ENCODE results near the gene KRTAP10-4.

The KRTAP10-4 gene

DNA sequence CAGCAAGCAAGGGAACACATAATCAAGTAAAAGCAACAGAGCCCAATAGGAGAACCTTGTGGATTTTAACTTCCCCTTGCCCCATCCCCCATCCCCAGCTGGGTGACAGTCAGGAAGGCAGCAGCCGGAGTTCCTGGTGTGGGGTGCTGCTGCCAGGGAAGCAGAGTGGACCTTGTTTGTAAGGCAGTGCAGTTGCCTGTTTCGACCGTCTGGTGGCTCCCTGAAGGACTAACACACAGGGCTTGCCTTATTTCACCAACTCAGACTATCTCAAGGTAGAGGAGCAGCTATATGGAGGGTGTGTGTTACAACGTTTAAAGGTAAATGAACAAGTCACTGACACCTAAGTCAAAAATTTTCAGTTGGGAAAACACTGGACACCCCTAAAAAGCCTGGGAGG, 45.0 kb downstream of the KRTAP10-4 start:
- Histone ChIP-seq H3K36me3 (ENCODE audit: insufficient read depth, low read length) (no peaks in the 10 kb centered on the region), H4K20me1 (ENCODE audit: insufficient read depth, low read length) (no peaks in the 10 kb centered on the region), H3K79me2 (ENCODE audit: insufficient read depth, low read length) (no peaks in the 10 kb centered on the region), H3K4me2 (ENCODE audit: insufficient read depth, low read length) (no peak overlapping the region), H3K4me1 (ENCODE audit: insufficient read depth, low read length) (no peaks in the 10 kb centered on the region), H3K9me3 (ENCODE audit: insufficient read depth, low read length, severe bottlenecking) (peaks cover 17% of the 10 kb centered on the region), H3K9ac (ENCODE audit: low read depth, low read length) (no peak overlapping the region), H2AFZ (ENCODE audit: low read depth, low read length) (no peak overlapping the region), H3K4me3 (ENCODE audit: low read depth in 1 of 2, low read length in 2 of 2) (no peak overlapping the region), H3K27me3 (ENCODE audit: insufficient read depth, low read length, poor library complexity) (no peaks in the 10 kb centered on the region), H3K27ac (ENCODE audit: low read length) (no peak overlapping the region)
- TF ChIP-seq, protein P1, sequence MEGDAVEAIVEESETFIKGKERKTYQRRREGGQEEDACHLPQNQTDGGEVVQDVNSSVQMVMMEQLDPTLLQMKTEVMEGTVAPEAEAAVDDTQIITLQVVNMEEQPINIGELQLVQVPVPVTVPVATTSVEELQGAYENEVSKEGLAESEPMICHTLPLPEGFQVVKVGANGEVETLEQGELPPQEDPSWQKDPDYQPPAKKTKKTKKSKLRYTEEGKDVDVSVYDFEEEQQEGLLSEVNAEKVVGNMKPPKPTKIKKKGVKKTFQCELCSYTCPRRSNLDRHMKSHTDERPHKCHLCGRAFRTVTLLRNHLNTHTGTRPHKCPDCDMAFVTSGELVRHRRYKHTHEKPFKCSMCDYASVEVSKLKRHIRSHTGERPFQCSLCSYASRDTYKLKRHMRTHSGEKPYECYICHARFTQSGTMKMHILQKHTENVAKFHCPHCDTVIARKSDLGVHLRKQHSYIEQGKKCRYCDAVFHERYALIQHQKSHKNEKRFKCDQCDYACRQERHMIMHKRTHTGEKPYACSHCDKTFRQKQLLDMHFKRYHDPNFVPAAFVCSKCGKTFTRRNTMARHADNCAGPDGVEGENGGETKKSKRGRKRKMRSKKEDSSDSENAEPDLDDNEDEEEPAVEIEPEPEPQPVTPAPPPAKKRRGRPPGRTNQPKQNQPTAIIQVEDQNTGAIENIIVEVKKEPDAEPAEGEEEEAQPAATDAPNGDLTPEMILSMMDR (IDR thresholded peaks at IDR 0.05; ENCODE audit: borderline replicate concordance, extremely low read depth, low read length, poor library complexity, severe bottlenecking): no peak
- TF ChIP-seq EZH2 (IDR thresholded peaks at IDR 0.05; ENCODE audit: borderline replicate concordance, low read depth, low read length, severe bottlenecking): no peak
- ATAC-seq (ENCODE audit: insufficient read depth, low read depth) (no peak), DNase-seq (no peak)

DNA sequence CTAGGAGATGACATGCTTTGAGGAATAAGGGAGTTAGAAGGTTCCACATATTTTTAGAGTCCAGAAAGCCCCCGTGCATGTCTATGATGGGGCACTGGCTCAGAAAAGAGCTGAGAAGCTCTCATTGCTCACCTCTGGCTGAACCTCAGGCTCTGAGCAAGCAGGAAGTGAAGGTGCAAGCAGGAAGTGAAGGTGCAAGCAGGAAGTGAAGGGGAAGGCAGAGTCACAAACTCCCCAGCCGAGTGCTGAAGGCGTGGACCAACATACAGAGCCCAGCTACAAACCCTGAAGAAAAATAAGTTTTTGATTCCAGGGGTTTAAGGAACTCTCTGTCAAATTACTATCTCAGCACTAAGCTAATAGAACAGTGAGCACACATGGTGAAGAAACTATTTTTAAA, 45.4 kb downstream of the KRTAP10-4 start:
- H3K36me3 ChIP-seq (ENCODE audit: insufficient read depth, low read length): no peaks in the 10 kb centered on the region
- H3K4me3 ChIP-seq (ENCODE audit: low read depth in 1 of 2, low read length in 2 of 2): no peak overlapping the region
- no peak for TF ChIP-seq EZH2 (IDR thresholded peaks at IDR 0.05; ENCODE audit: borderline replicate concordance, low read depth, low read length, severe bottlenecking)
- TF ChIP-seq, protein P1 (IDR thresholded peaks at IDR 0.05; ENCODE audit: borderline replicate concordance, extremely low read depth, low read length, poor library complexity, severe bottlenecking): no peak
- no peaks in the 10 kb centered on the region for H3K79me2 ChIP-seq (ENCODE audit: insufficient read depth, low read length)
- H3K9ac ChIP-seq (ENCODE audit: low read depth, low read length): no peak overlapping the region
- DNase-seq (no peak), ATAC-seq (ENCODE audit: insufficient read depth, low read depth) (0 out of 3 replicates have a peak, but pooled peaks have one; percentile 39)
- H3K9me3 ChIP-seq (ENCODE audit: insufficient read depth, low read length, severe bottlenecking): peaks cover 17% of the 10 kb centered on the region
- no peak overlapping the region for H3K27ac ChIP-seq (ENCODE audit: low read length)
- no peak overlapping the region for H2AFZ ChIP-seq (ENCODE audit: low read depth, low read length)
- no peaks in the 10 kb centered on the region for H3K27me3 ChIP-seq (ENCODE audit: insufficient read depth, low read length, poor library complexity)
- H3K4me2 ChIP-seq (ENCODE audit: insufficient read depth, low read length): no peak overlapping the region
- no peaks in the 10 kb centered on the region for H4K20me1 ChIP-seq (ENCODE audit: insufficient read depth, low read length)
- no peaks in the 10 kb centered on the region for H3K4me1 ChIP-seq (ENCODE audit: insufficient read depth, low read length)

DNA sequence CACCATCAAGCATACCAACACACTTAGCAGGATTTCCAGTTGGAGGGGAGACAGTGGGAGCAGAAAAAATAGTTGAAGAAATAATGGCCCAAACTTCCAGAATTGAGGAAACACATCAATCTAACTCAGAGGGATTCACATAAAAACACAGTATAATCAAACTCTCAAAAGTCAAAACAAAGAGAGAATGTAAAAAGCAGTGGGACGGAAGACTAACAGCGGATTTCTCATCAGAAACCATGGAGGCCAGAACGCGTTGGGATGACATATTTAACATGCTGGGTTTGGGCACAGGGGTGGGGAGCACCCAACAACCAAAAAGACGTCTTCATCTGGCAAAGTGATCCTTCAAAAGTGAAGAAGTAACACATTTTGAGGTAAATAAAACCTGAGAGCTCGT, 46.4 kb downstream of the KRTAP10-4 start:
- Histone ChIP-seq H3K4me1 (ENCODE audit: insufficient read depth, low read length) (no peaks in the 10 kb centered on the region), H3K9ac (ENCODE audit: low read depth, low read length) (no peak overlapping the region), H3K27me3 (ENCODE audit: insufficient read depth, low read length, poor library complexity) (no peaks in the 10 kb centered on the region), H3K27ac (ENCODE audit: low read length) (no peak overlapping the region), H3K4me3 (ENCODE audit: low read depth in 1 of 2, low read length in 2 of 2) (no peak overlapping the region), H3K36me3 (ENCODE audit: insufficient read depth, low read length) (no peaks in the 10 kb centered on the region), H3K4me2 (ENCODE audit: insufficient read depth, low read length) (no peak overlapping the region), H3K79me2 (ENCODE audit: insufficient read depth, low read length) (no peaks in the 10 kb centered on the region), H2AFZ (ENCODE audit: low read depth, low read length) (no peak overlapping the region), H3K9me3 (ENCODE audit: insufficient read depth, low read length, severe bottlenecking) (peaks cover 16% of the 10 kb centered on the region), H4K20me1 (ENCODE audit: insufficient read depth, low read length) (no peaks in the 10 kb centered on the region)
- no peak for TF ChIP-seq EZH2 (IDR thresholded peaks at IDR 0.05; ENCODE audit: borderline replicate concordance, low read depth, low read length, severe bottlenecking)
- TF ChIP-seq, protein P1 (IDR thresholded peaks at IDR 0.05; ENCODE audit: borderline replicate concordance, extremely low read depth, low read length, poor library complexity, severe bottlenecking): no peak
- DNase-seq (no peak), ATAC-seq (ENCODE audit: insufficient read depth, low read depth) (no peak)

DNA sequence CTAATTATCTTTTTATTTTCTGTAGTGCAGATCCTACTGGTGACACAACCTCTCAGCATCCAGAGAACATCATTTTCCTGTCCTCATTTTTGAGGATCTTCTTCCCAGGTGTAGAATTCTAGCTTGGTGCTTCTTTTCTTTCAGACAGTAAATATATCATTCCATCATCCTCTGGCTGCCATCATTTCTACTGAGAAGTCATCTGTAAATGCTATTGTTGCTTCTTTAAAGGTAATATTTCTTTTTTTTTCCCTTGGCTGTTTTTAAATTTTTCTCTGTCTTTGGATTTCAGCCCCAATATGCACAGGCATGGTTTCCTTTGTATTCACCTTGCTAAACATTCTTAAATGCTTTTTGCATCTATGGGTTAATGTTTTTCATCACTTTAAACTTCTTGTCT, 50.0 kb downstream of the KRTAP10-4 start:
- no peak overlapping the region for H3K27ac ChIP-seq (ENCODE audit: low read length)
- no peak overlapping the region for H3K9ac ChIP-seq (ENCODE audit: low read depth, low read length)
- no peak for DNase-seq
- no peaks in the 10 kb centered on the region for H4K20me1 ChIP-seq (ENCODE audit: insufficient read depth, low read length)
- no peaks in the 10 kb centered on the region for H3K36me3 ChIP-seq (ENCODE audit: insufficient read depth, low read length)
- H3K9me3 ChIP-seq (ENCODE audit: insufficient read depth, low read length, severe bottlenecking): peaks cover 14% of the 10 kb centered on the region
- TF ChIP-seq, protein P1 (IDR thresholded peaks at IDR 0.05; ENCODE audit: borderline replicate concordance, extremely low read depth, low read length, poor library complexity, severe bottlenecking): no peak
- TF ChIP-seq EZH2 (IDR thresholded peaks at IDR 0.05; ENCODE audit: borderline replicate concordance, low read depth, low read length, severe bottlenecking): no peak
- H3K4me3 ChIP-seq (ENCODE audit: low read depth in 1 of 2, low read length in 2 of 2): no peak overlapping the region
- H3K4me2 ChIP-seq (ENCODE audit: insufficient read depth, low read length): no peak overlapping the region
- ATAC-seq (ENCODE audit: insufficient read depth, low read depth): no peak
- no peaks in the 10 kb centered on the region for H3K4me1 ChIP-seq (ENCODE audit: insufficient read depth, low read length)
- H2AFZ ChIP-seq (ENCODE audit: low read depth, low read length): no peak overlapping the region
- no peaks in the 10 kb centered on the region for H3K27me3 ChIP-seq (ENCODE audit: insufficient read depth, low read length, poor library complexity)
- H3K79me2 ChIP-seq (ENCODE audit: insufficient read depth, low read length): no peaks in the 10 kb centered on the region

Measured in DND-41 (cell line).